Breast epithelium (tissue), 3 donors: ENCODE data around the gene ARNT2.

Experiments
- CTCF ChIP-seq, 3 donors: fragments of 450-650 bp; IDR thresholded peaks; one replicate each; pipeline ENCODE4 v1.5.1; 2016 to 2017; ENCODE audit warnings: antibody characterized with exemption in 3 of 3, mild to moderate bottlenecking in 3 of 3, moderate library complexity in 3 of 3
- POLR2A ChIP-seq: fragments of 450-650 bp; IDR thresholded peaks from one replicate; pipeline ENCODE4 v1.6.1; 2016; ENCODE audit warnings: antibody characterized with exemption, mild to moderate bottlenecking, moderate library complexity
- POLR2AphosphoS5 ChIP-seq, 3 donors: sonication (generic); formaldehyde crosslinking; IDR thresholded peaks; one replicate each; pipeline ENCODE4 v1.6.1; 2017; ENCODE audit warnings: antibody characterized with exemption in 3 of 3

- no peak for TF ChIP-seq POLR2A
- TF ChIP-seq POLR2AphosphoS5 (IDR thresholded peaks at IDR 0.05) = no peak
- TF ChIP-seq CTCF (IDR thresholded peaks at IDR 0.05) = no peak
These were observed 36.5 kb upstream of the ARNT2 start for GRCh38 chr15:80367661-80368060.
